HG03060 (cell line): ENCODE results near the gene PLIN1.
"Not testable (repeated sequence)": the region's sequence is repeated elsewhere in the genome, so short reads cannot be mapped to it uniquely, and the experiment has no call there.

Source experiments
- ATAC-seq: cut with Tn5 transposase; IDR thresholded peaks from one replicate; pipeline ENCODE4 v1.9.1; 2021; ENCODE audit warnings: low read depth, moderate number of reproducible peaks; ENCODE audit not compliant: unreplicated experiment

Gene PLIN1

GRCh38 chr15:89679212-89679611 lies at the start of gene PLIN1:
PLIN1 (minus strand) TSS chr15:89679367; CDS start chr15:89677489, 1,878 bp downstream.
- no peak for ATAC-seq

- ATAC-seq: no peak
Measured at GRCh38 chr15:89728254-89728653, 49.1 kb upstream of the PLIN1 start.

DNA sequence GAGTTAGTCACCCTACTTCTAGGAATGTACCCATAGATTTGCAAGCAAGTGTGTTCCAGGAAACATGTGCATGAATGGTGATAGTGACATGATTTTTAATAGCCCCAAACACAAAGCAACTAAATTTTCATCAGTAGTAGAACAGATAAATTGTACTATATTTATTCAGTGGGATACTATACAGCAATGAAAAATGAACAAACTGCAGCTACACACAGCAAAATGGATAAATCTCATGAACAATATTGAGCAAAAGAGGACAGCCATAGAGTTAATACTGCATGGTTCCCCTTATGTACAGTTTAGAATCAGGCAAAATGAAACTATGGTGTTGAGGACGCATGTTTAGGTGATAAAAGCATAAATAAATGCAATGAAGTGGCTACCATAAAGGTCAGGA lies 45.9 kb upstream of the PLIN1 start:
- no peak for ATAC-seq

DNA sequence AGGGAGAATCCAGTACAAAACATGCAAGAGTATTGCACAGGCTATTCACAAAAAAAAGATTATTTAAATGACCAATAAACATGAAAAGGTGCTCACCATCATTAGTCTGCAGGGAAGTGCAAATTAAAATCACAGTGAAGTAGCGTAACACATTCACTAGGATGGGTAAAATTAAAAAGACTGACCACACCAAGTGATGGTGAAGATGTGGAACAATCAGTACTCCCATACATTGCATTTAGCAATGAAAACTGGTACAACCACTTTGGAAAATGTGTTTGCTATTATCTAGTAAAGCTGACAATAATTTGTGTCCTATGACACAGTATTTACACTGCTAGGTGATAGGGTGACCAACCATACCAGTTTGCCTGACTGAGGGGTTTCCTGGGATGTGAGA lies 45.5 kb upstream of the PLIN1 start:
- no peak for ATAC-seq

- ATAC-seq: no peak
Measured at GRCh38 chr15:89723031-89723430, 43.9 kb upstream of the PLIN1 start.

DNA sequence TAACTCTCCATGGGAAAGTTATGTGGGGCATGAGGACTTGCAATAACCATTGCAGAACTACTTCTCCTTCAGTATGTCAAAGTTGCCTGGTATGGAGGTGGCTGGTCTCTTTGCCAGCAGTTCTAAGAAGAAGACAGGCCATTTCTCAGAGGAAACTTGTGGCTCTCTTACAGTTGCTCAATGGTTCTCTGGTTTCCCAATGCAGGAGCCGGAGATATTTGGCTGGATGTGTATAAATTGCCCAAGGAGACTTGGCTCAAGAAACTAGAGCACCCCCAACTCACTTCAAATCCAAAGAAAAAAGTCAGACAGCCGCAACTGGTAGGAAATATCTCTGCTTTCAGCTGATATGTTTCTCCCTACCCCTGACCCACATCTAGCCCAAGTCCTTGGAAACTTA lies 35.6 kb upstream of the PLIN1 start:
- ATAC-seq: no peak

DNA sequence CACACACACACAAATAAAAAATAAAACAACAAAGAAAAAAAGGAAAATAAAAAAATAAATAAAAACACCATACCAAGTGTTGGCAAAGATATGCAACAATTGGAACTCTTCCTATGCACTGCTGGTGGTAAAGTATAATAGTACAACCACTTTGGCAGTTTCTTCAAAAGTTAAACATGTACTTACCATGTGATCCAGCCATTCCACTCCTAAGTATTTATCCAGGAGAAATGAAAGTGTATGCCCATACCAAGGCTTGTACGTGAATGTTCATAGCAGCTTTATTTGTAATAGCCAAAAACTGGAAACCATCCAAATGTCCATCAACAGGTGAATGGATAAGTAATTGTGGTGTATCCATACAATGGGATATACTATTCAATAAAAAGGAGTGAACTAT lies 28.4 kb upstream of the PLIN1 start:
- ATAC-seq: no peak

DNA sequence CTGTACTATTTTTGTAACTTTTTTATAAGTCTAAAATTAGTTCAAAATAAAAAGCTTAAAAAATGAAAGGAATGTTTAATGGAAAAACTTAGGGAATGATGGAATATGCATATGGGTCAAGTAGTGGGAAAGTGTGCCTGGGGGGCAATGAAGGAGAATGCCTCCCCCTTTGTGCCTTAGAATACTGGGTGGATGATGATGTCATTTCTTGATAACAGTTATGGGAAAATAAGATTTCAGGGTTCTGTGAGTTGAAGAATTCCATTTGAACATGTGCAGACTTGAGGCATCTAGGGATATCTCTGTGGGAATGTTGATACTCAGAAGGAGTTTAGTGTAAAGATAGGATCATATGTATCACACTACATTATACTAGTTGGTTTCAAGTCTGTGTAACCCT lies 25.2 kb upstream of the PLIN1 start:
- no peak for ATAC-seq

DNA sequence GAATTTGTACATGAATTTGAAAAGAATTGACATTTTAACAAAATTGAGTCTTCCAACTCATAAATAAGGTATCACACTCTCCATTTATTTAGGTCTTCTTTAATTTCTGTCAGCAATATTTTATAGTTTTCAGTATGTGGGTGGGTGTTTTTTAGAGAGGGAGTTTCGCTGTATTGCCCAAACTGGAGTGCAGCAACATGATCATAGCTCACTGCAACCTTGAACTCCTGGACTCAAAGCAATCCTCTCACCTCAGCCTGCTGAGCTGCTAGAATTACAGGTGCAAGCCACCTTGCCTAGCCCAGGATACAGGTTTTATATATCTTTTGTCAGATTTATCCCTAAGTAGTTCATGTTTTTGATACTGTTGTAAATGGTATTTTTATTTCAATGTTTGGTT lies 16.0 kb upstream of the PLIN1 start:
- ATAC-seq: no peak

GRCh38 chr15:89693696-89694095 lies 14.5 kb upstream of the PLIN1 start:
- ATAC-seq: no peak

- no peak for ATAC-seq
Measured at GRCh38 chr15:89693091-89693490, 13.9 kb upstream of the PLIN1 start.

DNA sequence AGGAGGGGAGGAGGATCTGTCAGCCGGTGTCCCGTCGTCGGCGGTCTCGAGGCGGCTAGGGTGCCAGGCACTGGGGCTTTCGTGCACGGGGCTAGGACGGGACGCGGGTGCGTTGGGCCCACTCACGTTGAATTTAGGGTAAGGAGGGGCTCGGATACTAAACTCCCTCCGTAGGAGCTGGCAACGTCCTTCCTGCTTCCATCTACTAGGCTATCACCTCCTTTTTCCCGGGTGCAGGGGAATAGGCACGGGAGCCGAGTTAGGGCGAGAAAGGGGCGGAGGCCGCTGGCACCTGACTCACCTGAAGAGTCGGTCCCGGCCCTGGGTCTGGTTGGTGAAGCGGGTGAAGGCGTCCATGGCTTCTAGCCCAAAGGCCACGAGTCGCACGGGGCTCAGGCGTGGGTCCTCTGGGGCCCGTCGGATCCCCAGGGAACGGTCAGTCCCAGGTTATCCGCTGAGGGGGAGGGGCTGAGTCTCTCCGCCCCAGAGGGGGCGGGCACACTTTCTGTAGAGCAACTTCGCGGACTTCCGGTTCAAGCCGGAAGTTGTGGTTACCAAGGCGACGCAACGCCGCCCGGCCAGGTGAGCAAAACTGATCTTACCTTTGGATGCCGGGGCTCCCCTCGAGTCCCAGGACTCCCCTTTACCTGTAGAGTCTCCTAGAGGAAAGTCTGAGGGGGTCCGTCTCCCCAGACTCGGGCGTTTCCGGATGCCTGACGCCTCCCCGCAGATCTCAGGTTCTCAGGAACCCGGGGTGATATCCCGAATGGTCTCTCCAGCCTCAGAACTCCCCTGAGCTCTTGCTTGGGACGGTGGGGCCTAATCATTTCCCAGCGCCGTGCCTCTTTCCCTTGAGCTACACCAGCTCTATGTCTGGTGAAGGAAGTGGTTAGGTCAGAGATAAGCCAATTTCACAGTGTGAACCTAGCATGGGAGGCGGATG lies 11.4 kb upstream of the PLIN1 start, which contains the start of the genes PEX11A and WDR93:
Gene PEX11A (minus strand): TSS at position 479 of the 943 bp plus-strand sequence. CDS start 122 bp downstream, at position 357.
Gene WDR93 (plus strand): TSS at position 536 of the 943 bp plus-strand sequence. CDS start 10,936 bp downstream, outside the sequence.
- peak; percentile 69 for ATAC-seq

GRCh38 chr15:89689930-89690275 lies 10.7 kb upstream of the PLIN1 start:
- ATAC-seq: not testable (repeated sequence)

DNA sequence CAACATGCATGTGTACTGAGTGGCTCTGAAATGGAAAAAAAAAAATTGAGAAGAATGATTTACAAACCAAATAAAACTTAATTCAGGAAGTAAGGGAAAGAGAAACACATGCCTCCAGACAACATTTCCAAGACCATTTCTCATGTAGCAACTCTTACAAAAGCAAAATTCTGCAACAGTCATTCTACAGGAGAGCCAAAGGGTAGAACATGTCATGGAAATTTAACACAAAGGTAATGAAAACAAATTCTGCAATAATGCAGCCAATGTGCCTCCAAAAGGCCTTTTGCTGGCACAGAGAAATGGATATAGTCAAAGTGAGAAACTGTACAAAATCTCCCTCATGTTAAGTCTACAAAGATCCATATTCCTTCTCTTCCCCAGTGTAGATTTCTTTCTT lies 7.4 kb upstream of the PLIN1 start:
- ATAC-seq: no peak

DNA sequence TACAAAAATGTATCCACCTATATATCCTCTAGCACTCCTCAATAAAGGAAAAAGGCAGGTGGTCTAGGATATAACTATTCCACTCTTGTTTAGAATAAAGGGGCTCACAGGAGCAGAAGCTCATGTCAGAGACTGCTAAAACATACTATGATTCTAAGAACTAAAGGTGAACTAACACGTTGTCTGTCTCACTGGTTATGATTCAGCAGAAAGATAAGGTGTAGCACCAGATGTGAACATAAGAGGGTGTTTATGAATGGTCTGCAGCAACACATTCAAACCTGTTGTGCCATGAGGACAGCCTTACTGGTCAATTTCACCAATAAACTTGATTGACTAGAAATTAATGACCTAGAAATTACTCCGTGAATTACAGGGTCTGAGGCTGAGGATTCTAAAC lies 6.8 kb upstream of the PLIN1 start:
- no peak for ATAC-seq

DNA sequence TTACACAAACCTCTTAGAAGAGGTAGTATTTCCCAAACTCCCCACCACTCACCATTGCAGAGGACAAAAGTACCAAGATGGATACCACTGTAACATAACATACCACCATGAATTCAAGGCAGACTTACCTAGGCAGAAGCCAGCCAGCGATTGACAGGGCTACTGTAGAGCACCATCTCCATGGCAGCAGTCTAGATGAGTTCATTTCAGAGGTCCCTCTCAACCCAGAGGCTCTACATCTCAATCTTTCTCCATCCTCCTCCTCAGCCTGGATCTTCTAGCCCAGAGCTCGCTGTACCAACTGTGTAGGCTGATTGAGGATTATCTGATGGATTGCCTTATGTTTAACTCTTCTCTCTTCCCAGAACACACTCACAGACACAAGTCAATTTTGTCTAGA lies 2.0 kb upstream of the PLIN1 start:
- ATAC-seq: no peak

- ATAC-seq: no peak
Measured at GRCh38 chr15:89680282-89680873, 1.2 kb upstream of the PLIN1 start.

DNA sequence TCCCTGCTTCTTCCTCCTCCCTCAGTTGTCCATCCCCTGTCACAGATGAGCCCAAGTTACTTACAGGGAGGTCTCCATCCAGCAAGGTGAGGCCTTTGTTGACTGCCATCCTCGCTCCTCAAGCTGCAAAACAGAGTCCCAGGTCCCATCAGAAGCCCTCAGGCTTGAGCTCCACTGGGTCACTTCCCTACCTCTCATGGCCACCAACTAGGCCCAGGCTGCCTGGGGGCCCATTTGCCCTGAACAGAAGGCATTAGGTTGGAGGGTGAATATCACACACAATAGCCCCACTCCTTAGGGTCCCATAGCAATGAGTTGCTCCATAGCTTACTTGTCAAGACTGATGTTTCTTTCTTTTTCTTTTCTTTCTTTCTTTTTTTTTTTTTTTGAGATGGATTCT lies 1.8 kb downstream of the PLIN1 start:
- ATAC-seq: no peak

DNA sequence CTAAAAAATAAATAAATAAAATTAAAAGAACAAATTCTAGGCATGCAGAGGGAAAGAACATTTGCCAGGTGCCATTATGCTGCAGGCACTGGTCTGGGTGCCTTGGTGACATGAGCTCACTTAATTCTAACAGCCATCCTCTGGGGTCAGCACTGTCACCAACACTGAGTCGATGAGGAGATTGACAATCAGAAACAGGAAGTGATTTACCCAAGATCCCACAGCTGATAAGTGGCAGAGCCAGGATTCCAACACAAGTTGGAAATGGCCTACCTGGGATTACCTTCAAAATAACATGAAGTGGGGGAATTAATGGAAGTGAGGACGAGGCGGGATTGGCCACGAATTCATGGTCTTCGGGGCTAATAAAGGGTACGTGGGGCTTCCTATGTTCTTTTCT lies 3.6 kb downstream of the PLIN1 start:
- no peak for ATAC-seq

- no peak for ATAC-seq
Measured at GRCh38 chr15:89674526-89674925, 4.6 kb downstream of the PLIN1 start.

DNA sequence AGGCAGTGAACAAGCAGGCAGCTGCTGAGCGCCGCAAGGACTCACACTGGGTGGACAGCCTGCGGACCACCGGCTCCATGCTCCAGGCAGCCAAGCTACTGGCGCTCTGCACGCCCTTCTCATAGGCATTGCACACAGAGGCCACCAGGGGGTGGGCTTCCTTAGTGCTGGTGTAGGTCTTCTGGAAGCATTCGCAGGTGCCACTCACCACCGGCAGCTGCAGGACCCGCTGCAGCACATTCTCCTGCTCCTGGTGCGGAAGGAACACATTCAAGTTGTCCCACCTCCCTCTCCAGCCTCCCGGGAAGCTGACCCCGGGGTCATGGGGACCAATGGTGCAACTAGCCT lies 6.0 kb downstream of the PLIN1 start:
- ATAC-seq: no peak
